K562 (cell line): ENCODE measurements around the gene SYN1. TPM values are rescaled to one million over a fixed set of nuclear protein-coding genes. Genes with fewer than 3 reads are reported as not detected.

Source experiments
- BACH1 ChIP-seq: fragments of 200-800 bp; sonication (Bioruptor generic); IDR thresholded peaks from 2 replicates; pipeline ENCODE4 v1.6.1; 2016; ENCODE audit warnings: missing genetic modification characterization, missing compliant biosample characterization
- DDX20 ChIP-seq: fragments of 450-650 bp; IDR thresholded peaks from 2 replicates; pipeline ENCODE4 v1.6.1; 2016; ENCODE audit warnings: missing genetic modification characterization, low read depth, mild to moderate bottlenecking, missing compliant biosample characterization, moderate library complexity
- E2F3 ChIP-seq: fragments of 250-450 bp; sonication (Bioruptor Pico); IDR thresholded peaks from 2 replicates; pipeline ENCODE4 v1.4.0; 2020; ENCODE audit warnings: mild to moderate bottlenecking
- EP400 ChIP-seq: fragments of 450-650 bp; IDR thresholded peaks from 2 replicates; pipeline ENCODE4 v1.6.1; 2017; ENCODE audit warnings: antibody characterized with exemption, mild to moderate bottlenecking, moderate library complexity
- ETV5 ChIP-seq: sonication (generic); formaldehyde crosslinking; IDR thresholded peaks from 2 replicates; pipeline ENCODE4 v1.4.0; 2020; ENCODE audit warnings: low read depth, mild to moderate bottlenecking, missing genetic modification reagents
- HMG20B ChIP-seq: fragments of 250-450 bp; sonication (Bioruptor Pico); IDR thresholded peaks from 2 replicates; pipeline ENCODE4 v1.5.0; 2021; ENCODE audit warnings: mild to moderate bottlenecking
- HNRNPK ChIP-seq: fragments of 200-400 bp; formaldehyde crosslinking; IDR thresholded peaks from one replicate; pipeline ENCODE4 v1.6.1; 2018; ENCODE audit warnings: mild to moderate bottlenecking, low read depth, low read length; ENCODE audit not compliant: poor library complexity, severe bottlenecking
- KDM1A ChIP-seq, 2 experiments: fragments of 450-650 bp; IDR thresholded peaks; 2 replicates each; pipeline ENCODE4 v1.6.1; 2016; ENCODE audit warnings: mild to moderate bottlenecking in 2 of 2
- MAZ ChIP-seq, 2 experiments: fragments of 450-650 bp in 1 of 2; sonication (generic) in 1 of 2; formaldehyde crosslinking; IDR thresholded peaks in 1 of 2; conservative IDR thresholded peaks in 1 of 2; 2 replicates each; pipeline versions ENCODE4 v1.4.0 to v1.5.0; 2020; ENCODE audit warnings: mild to moderate bottlenecking in 1 of 2, missing genetic modification reagents in 1 of 2
- MCM5 ChIP-seq: fragments of 450-650 bp; IDR thresholded peaks from 2 replicates; pipeline ENCODE4 v1.6.1; 2016; ENCODE audit warnings: low read depth
- MEF2A ChIP-seq: IDR thresholded peaks from 2 replicates; pipeline ENCODE4 v1.6.1; 2011; ENCODE audit warnings: low read depth, mild to moderate bottlenecking, low read length, moderate library complexity; ENCODE audit not compliant: control insufficient read depth
- MEIS2 ChIP-seq: fragments of 450-650 bp; IDR thresholded peaks from 2 replicates; pipeline ENCODE4 v1.6.1; 2014; ENCODE audit warnings: mild to moderate bottlenecking; ENCODE audit not compliant: partially characterized antibody
- MTA3 ChIP-seq: fragments of 450-650 bp; formaldehyde crosslinking; IDR thresholded peaks from 2 replicates; pipeline ENCODE4 v1.6.1; 2017; ENCODE audit warnings: mild to moderate bottlenecking, borderline replicate concordance
- NFRKB ChIP-seq: fragments of 450-650 bp; IDR thresholded peaks from 2 replicates; pipeline ENCODE4 v1.6.1; 2016; ENCODE audit warnings: low read depth
- PTBP1 ChIP-seq: fragments of 200-400 bp; formaldehyde crosslinking; IDR thresholded peaks from 2 replicates; pipeline ENCODE4 v1.6.1; 2017; ENCODE audit warnings: low read depth, low read length
- RNF2 ChIP-seq: sonication (generic); IDR thresholded peaks from 2 replicates; pipeline ENCODE4 v1.6.1; 2016
- ZEB2 ChIP-seq: fragments of 450-650 bp; IDR thresholded peaks from 2 replicates; pipeline ENCODE4 v1.6.1; 2016
- ZNF324 ChIP-seq: fragments of 250-450 bp; sonication (Bioruptor Pico); IDR thresholded peaks from 2 replicates; pipeline ENCODE4 v1.4.0; 2020; ENCODE audit warnings: mild to moderate bottlenecking
- ZNF354B ChIP-seq: fragments of 250-450 bp; sonication (Bioruptor Pico); IDR thresholded peaks from 2 replicates; pipeline ENCODE4 v1.4.0; 2020
- ZNF384 ChIP-seq: IDR thresholded peaks from 2 replicates; pipeline ENCODE4 v1.6.1; 2012; ENCODE audit warnings: low read depth, low read length, improper control_type of control experiment
- ZNF57 ChIP-seq: fragments of 450-650 bp; formaldehyde crosslinking; IDR thresholded peaks from 2 replicates; pipeline ENCODE4 v1.4.0; 2020; ENCODE audit warnings: mild to moderate bottlenecking, moderate library complexity
- polyA plus RNA-seq, 8 experiments: library from polyadenylated mRNA; depleted of rRNA in 4 of 8; stranded (reverse) in 5 of 8; unstranded in 3 of 8; fragments of >200 nt; fragmentation: Nextera tagmentation in 2 of 8; fragmentation: Illumina TruSeq in 1 of 8; extraction: Ambion mirVana in 2 of 8; extraction: Trizol in 1 of 8; gene quantifications; 2 replicates each; pipeline versions ENCODE4 v1.2.1 to v1.2.3, GENCODE V29; 2011 to 2014; ENCODE audit warnings: inconsistent platforms in 1 of 8, missing spikeins in 1 of 8
- total RNA-seq, 7 experiments: library from RNA; depleted of rRNA in 6 of 7; stranded (reverse); fragments of >200 nt in 6 of 7; fragmentation: Illumina TruSeq in 2 of 7; extraction: Trizol in 2 of 7; gene quantifications; 2 replicates each; pipeline versions ENCODE4 v1.2.1 to v1.2.3, GENCODE V29; 2011 to 2021; ENCODE audit warnings: low replicate concordance in 1 of 7
- TF ChIP-seq, protein P1 (sequence below): sonication (generic); formaldehyde crosslinking; IDR thresholded peaks from 2 replicates; pipeline ENCODE4 v1.8.1; 2023; ENCODE audit warnings: mild to moderate bottlenecking, missing genetic modification reagents
- TF ChIP-seq, protein P2 (sequence below), 2 experiments: fragments of 450-650 bp; IDR thresholded peaks; 2 replicates each; pipeline ENCODE4 v1.6.1; 2018; ENCODE audit warnings: mild to moderate bottlenecking in 2 of 2, low read depth in 1 of 2; ENCODE audit not compliant: partially characterized antibody in 2 of 2
- TF ChIP-seq, protein P3 (sequence below): conservative IDR thresholded peaks from 2 replicates; pipeline ENCODE4 v1.6.1; 2011; ENCODE audit warnings: low read depth, mild to moderate bottlenecking, low read length; ENCODE audit not compliant: control insufficient read depth

The SYN1 gene
- total and polyA plus RNA-seq, 9 of the 15 experiments (the other 6 are each of a cell fraction or from before 2014, with no cell fraction given), result 0.01 to 0.28 (median 0.18) TPM; not detected in 2

DNA sequence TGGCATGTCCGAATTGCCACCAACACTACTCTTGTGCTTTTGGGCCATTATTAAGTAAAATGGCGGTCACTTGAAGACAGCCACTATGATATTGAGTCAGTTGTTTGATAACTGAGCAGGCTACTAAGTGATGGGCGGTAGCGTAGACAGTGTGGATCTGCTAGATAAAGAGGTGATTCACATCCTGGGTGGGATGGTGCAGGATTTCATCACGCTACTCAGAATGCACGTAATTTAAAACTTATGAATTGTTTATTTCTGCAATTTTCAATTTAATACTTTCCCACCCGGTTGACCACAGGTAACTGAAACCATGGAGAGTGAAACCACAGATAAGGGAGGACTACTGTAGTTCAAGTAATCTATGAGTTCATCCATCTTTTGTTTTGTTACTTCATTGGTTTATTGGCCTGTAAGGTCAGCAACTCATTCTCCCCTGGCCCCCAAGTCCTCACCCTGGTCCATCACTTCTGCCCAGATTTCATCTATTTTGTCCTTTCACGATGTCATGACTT lies 55.8 kb downstream of the SYN1 start (continued):
- TF ChIP-seq MEIS2 (no peak), RNF2 (peak; percentile 37; the same call in 1 of the 2 replicates), ZEB2 (no peak), ZNF354B (no peak), DDX20 (tag) (no peak), HMG20B (CRISPR knock-in tag) (no peak), BACH1 (tag) (peak; percentile 46; the same call in 1 of the 2 replicates), ETV5 (CRISPR knock-in tag) (peak; percentile 89), MTA3 (no peak), EP400 (peak; percentile 48; the same call in 1 of the 2 replicates), ZNF324 (CRISPR knock-in tag) (no peak), E2F3 (CRISPR knock-in tag) (no peak), PTBP1 (no peak), ZNF384 (no peak), MEF2A (no peak), HNRNPK (no peak), NFRKB (peak; percentile 46; the same call in 1 of the 2 replicates), MCM5 (no peak), ZNF57 (CRISPR knock-in tag) (no peak), KDM1A (IDR thresholded peaks at IDR 0.05) (peak in 1 of 2 experiments; percentile 40; a peak in 1 of 4 replicates), MAZ (CRISPR knock-in tag; conservative IDR thresholded peaks at IDR 0.05 in 1 of 2, IDR thresholded peaks at IDR 0.05 in 1 of 2) (no peak)
- TF ChIP-seq, protein P1, sequence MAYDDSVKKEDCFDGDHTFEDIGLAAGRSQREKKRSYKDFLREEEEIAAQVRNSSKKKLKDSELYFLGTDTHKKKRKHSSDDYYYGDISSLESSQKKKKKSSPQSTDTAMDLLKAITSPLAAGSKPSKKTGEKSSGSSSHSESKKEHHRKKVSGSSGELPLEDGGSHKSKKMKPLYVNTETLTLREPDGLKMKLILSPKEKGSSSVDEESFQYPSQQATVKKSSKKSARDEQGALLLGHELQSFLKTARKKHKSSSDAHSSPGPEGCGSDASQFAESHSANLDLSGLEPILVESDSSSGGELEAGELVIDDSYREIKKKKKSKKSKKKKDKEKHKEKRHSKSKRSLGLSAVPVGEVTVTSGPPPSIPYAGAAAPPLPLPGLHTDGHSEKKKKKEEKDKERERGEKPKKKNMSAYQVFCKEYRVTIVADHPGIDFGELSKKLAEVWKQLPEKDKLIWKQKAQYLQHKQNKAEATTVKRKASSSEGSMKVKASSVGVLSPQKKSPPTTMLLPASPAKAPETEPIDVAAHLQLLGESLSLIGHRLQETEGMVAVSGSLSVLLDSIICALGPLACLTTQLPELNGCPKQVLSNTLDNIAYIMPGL (CRISPR knock-in tag), result no peak
- TF ChIP-seq, protein P2, sequence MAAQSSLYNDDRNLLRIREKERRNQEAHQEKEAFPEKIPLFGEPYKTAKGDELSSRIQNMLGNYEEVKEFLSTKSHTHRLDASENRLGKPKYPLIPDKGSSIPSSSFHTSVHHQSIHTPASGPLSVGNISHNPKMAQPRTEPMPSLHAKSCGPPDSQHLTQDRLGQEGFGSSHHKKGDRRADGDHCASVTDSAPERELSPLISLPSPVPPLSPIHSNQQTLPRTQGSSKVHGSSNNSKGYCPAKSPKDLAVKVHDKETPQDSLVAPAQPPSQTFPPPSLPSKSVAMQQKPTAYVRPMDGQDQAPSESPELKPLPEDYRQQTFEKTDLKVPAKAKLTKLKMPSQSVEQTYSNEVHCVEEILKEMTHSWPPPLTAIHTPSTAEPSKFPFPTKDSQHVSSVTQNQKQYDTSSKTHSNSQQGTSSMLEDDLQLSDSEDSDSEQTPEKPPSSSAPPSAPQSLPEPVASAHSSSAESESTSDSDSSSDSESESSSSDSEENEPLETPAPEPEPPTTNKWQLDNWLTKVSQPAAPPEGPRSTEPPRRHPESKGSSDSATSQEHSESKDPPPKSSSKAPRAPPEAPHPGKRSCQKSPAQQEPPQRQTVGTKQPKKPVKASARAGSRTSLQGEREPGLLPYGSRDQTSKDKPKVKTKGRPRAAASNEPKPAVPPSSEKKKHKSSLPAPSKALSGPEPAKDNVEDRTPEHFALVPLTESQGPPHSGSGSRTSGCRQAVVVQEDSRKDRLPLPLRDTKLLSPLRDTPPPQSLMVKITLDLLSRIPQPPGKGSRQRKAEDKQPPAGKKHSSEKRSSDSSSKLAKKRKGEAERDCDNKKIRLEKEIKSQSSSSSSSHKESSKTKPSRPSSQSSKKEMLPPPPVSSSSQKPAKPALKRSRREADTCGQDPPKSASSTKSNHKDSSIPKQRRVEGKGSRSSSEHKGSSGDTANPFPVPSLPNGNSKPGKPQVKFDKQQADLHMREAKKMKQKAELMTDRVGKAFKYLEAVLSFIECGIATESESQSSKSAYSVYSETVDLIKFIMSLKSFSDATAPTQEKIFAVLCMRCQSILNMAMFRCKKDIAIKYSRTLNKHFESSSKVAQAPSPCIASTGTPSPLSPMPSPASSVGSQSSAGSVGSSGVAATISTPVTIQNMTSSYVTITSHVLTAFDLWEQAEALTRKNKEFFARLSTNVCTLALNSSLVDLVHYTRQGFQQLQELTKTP (IDR thresholded peaks at IDR 0.05; ENCODE audit: low read depth in 1 of 2, partially characterized antibody in 2 of 2), result no peak
- TF ChIP-seq, protein P3, sequence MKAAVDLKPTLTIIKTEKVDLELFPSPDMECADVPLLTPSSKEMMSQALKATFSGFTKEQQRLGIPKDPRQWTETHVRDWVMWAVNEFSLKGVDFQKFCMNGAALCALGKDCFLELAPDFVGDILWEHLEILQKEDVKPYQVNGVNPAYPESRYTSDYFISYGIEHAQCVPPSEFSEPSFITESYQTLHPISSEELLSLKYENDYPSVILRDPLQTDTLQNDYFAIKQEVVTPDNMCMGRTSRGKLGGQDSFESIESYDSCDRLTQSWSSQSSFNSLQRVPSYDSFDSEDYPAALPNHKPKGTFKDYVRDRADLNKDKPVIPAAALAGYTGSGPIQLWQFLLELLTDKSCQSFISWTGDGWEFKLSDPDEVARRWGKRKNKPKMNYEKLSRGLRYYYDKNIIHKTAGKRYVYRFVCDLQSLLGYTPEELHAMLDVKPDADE, result no peak
